ENCODE results near the gene MYO1D. TPM values are rescaled to one million over a fixed set of nuclear protein-coding genes. Genes with fewer than 3 reads are reported as not detected.

MYO1D gene
- total RNA-seq, 1 experiment from 2014 or later, result 35.7 TPM

DNA sequence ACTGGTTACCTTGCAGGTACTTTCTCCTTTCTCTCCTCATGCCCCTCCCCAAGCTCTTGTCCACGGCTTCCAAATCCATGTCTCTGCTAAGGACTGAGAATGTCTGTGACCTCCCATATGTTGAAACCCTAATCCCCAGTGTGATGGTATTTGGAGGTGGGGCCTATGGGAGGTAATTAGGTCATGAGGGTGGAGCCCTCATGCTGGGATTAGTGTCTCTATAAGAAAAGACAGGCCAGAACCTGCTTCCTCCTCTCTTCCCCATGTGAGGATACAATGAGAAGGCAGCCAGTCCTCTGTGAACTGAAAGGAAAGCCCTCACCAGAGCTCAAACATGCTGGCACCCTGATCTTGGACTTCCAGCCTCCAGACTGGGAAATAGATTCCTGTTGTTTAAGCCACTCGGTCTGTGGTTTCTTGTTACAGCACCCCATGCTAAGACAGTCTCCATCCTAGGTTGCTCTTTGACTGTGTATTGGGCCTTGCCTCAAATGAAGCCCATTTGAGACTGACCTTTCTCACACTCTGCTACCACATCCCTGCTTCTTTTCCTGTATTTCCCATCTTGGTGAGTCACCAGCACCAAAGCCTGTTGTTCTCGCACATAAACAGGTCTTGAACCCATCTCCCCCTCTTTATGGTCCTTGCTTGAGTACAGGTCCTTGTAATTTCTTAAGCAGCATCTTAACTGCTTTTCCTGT is 255.2 kb downstream of the MYO1D start:
- ChIA-PET RAD21 (ENCODE audit: low non-redundant PET in 1 of 2, low total read pairs in 2 of 2, uncharacterized antibody in 2 of 2, unreplicated experiment in 2 of 2) (no interaction called here), CTCF (no interaction called here), POLR2A (no interaction called here)
- no peaks in the 10 kb centered on the region for H3K27me3 ChIP-seq (ENCODE audit: insufficient read depth, low read length)
- H2AFZ ChIP-seq (ENCODE audit: low read depth, low read length, poor library complexity, severe bottlenecking), result no peak overlapping the region
- H3K27ac ChIP-seq (ENCODE audit: low read depth, low read length), result no peak overlapping the region
- intact Hi-C loops (cut with micrococcal nuclease), result no loop called here
- no peaks in the 10 kb centered on the region for H3K4me1 ChIP-seq (ENCODE audit: control insufficient read depth in 1 of 2, insufficient read depth in 2 of 2, low read length in 2 of 2)
- no peak for DNase-seq (ENCODE audit: low read depth, low spot score)
- no peaks in the 10 kb centered on the region for H3K79me2 ChIP-seq (ENCODE audit: insufficient read depth, low read length)
- no peaks in the 10 kb centered on the region for H4K20me1 ChIP-seq (ENCODE audit: insufficient read depth)
- no peak for ATAC-seq
- H3K9ac ChIP-seq (ENCODE audit: low read length), result no peak overlapping the region
- TF ChIP-seq JUND (IDR thresholded peaks at IDR 0.05) (no peak), CBX3 (IDR thresholded peaks at IDR 0.05; ENCODE audit: low read depth) (no peak), ZFX (IDR thresholded peaks at IDR 0.05) (no peak), CEBPB (IDR thresholded peaks at IDR 0.05; ENCODE audit: low read depth) (no peak), ZNF274 (IDR thresholded peaks at IDR 0.05; ENCODE audit: low read depth, low read length) (no peak), TCF7L2 (IDR thresholded peaks at IDR 0.05; ENCODE audit: borderline replicate concordance, extremely low read depth, insufficient read depth, insufficient read length) (no peak), FOSL1 (IDR thresholded peaks at IDR 0.05; ENCODE audit: low read depth) (no peak), EZH2 (IDR thresholded peaks at IDR 0.05) (no peak), EGR1 (IDR thresholded peaks at IDR 0.05; ENCODE audit: low read depth) (no peak), POLR2AphosphoS5 (IDR thresholded peaks at IDR 0.05; ENCODE audit: low read depth, low read length) (no peak)
- H3K36me3 ChIP-seq (ENCODE audit: control insufficient read depth in 1 of 2, insufficient read depth in 2 of 2, low read length in 2 of 2), result no peaks in the 10 kb centered on the region
- no TSS peak for BruUV-seq (replicated peaks)
- no peaks in the 10 kb centered on the region for H3K9me3 ChIP-seq (ENCODE audit: control insufficient read depth in 1 of 2, insufficient read depth in 1 of 2, low read depth in 1 of 2, low read length in 2 of 2)
- H3K9me2 ChIP-seq (ENCODE audit: insufficient read depth), result no peaks in the 10 kb centered on the region
- H3K4me3 ChIP-seq (replicated peaks in 1 of 2; ENCODE audit: low read depth in 1 of 2, low read length in 2 of 2), result no peak overlapping the region
- H3K4me2 ChIP-seq (ENCODE audit: low read length), result no peak overlapping the region

- BruUV-seq (replicated peaks), result no TSS peak
- Histone ChIP-seq H3K9me3 (ENCODE audit: control insufficient read depth in 1 of 2, insufficient read depth in 1 of 2, low read depth in 1 of 2, low read length in 2 of 2) (no peaks in the 10 kb centered on the region), H3K9ac (ENCODE audit: low read length) (no peak overlapping the region), H3K36me3 (ENCODE audit: control insufficient read depth in 1 of 2, insufficient read depth in 2 of 2, low read length in 2 of 2) (no peaks in the 10 kb centered on the region), H3K27ac (ENCODE audit: low read depth, low read length) (no peak overlapping the region), H3K9me2 (ENCODE audit: insufficient read depth) (no peaks in the 10 kb centered on the region), H2AFZ (ENCODE audit: low read depth, low read length, poor library complexity, severe bottlenecking) (no peak overlapping the region), H4K20me1 (ENCODE audit: insufficient read depth) (no peaks in the 10 kb centered on the region), H3K79me2 (ENCODE audit: insufficient read depth, low read length) (no peaks in the 10 kb centered on the region), H3K4me3 (replicated peaks in 1 of 2; ENCODE audit: low read depth in 1 of 2, low read length in 2 of 2) (no peak overlapping the region), H3K27me3 (ENCODE audit: insufficient read depth, low read length) (no peaks in the 10 kb centered on the region), H3K4me1 (ENCODE audit: control insufficient read depth in 1 of 2, insufficient read depth in 2 of 2, low read length in 2 of 2) (no peaks in the 10 kb centered on the region), H3K4me2 (ENCODE audit: low read length) (no peak overlapping the region)
- ATAC-seq (no peak), DNase-seq (ENCODE audit: low read depth, low spot score) (no peak)
- RAD21 ChIA-PET (ENCODE audit: low non-redundant PET in 1 of 2, low total read pairs in 2 of 2, uncharacterized antibody in 2 of 2, unreplicated experiment in 2 of 2), result no interaction called here
- intact Hi-C loops (cut with micrococcal nuclease), result no loop called here
- TF ChIP-seq REST (IDR thresholded peaks at IDR 0.05; ENCODE audit: low read depth), result no peak
- no peak for TF ChIP-seq SP1 (IDR thresholded peaks at IDR 0.05; ENCODE audit: low read depth)
- TF ChIP-seq TCF7L2 (IDR thresholded peaks at IDR 0.05; ENCODE audit: borderline replicate concordance, extremely low read depth, insufficient read depth, insufficient read length), result no peak
- TF ChIP-seq POLR2A (IDR thresholded peaks at IDR 0.05; ENCODE audit: borderline replicate concordance, extremely low read depth, insufficient read depth, insufficient read length), result no peak
- no peak for TF ChIP-seq EZH2 (IDR thresholded peaks at IDR 0.05)
- no peak for TF ChIP-seq EGR1 (IDR thresholded peaks at IDR 0.05; ENCODE audit: low read depth)
- TF ChIP-seq ZNF274 (IDR thresholded peaks at IDR 0.05; ENCODE audit: low read depth, low read length), result no peak
- no peak for TF ChIP-seq YY1 (IDR thresholded peaks at IDR 0.05; ENCODE audit: extremely low read depth, insufficient replicate concordance, low read depth, low read length)
- TF ChIP-seq RAD21 (IDR thresholded peaks at IDR 0.05; ENCODE audit: low read depth), result no peak
- TF ChIP-seq EZH2phosphoT487 (IDR thresholded peaks at IDR 0.05; ENCODE audit: borderline replicate concordance), result no peak
- no peak for TF ChIP-seq MAX (IDR thresholded peaks at IDR 0.05)
- no peak for TF ChIP-seq ELF1 (IDR thresholded peaks at IDR 0.05; ENCODE audit: borderline replicate concordance, low read depth)
- TF ChIP-seq SIN3A (IDR thresholded peaks at IDR 0.05; ENCODE audit: low read depth), result no peak
- TF ChIP-seq FOSL1 (IDR thresholded peaks at IDR 0.05; ENCODE audit: low read depth), result no peak
- POLR2A ChIA-PET, result no interaction called here
- CTCF ChIA-PET, result no interaction called here
Measured at GRCh38 chr17:32615326-32615725, 261.6 kb downstream of the MYO1D start.

Data from HCT116 (cell line).